Effector memory CD4-positive, alpha-beta T cell (primary cell): ENCODE measurements around the gene ATRIP.

Experiments used
- DNase-seq, 3 donors: peaks; one replicate each; pipeline ENCODE4 v3.0.0-alpha.2; 2020
- H3K27ac ChIP-seq: 2 replicates; pipeline ENCODE4 v1.7.0; 2013; ENCODE audit warnings: mild to moderate bottlenecking, low read length, moderate library complexity; ENCODE audit not compliant: insufficient read depth, poor library complexity, severe bottlenecking
- H3K27me3 ChIP-seq: replicated peaks from 2 replicates; pipeline ENCODE4 v1.7.0; 2013; ENCODE audit warnings: mild to moderate bottlenecking, low read length; ENCODE audit not compliant: insufficient read depth, control insufficient read depth, poor library complexity, severe bottlenecking
- H3K36me3 ChIP-seq: 2 replicates; pipeline ENCODE4 v1.7.0; 2013; ENCODE audit warnings: mild to moderate bottlenecking, low read length, moderate library complexity; ENCODE audit not compliant: control insufficient read depth, insufficient read depth
- H3K4me1 ChIP-seq: 2 replicates; pipeline ENCODE4 v1.7.0; 2013; ENCODE audit warnings: low read length, mild to moderate bottlenecking; ENCODE audit not compliant: control insufficient read depth, insufficient read depth, poor library complexity, severe bottlenecking
- H3K4me3 ChIP-seq: 2 replicates; pipeline ENCODE4 v1.7.0; 2013; ENCODE audit warnings: low read length, low read depth, mild to moderate bottlenecking; ENCODE audit not compliant: insufficient read depth, poor library complexity, severe bottlenecking
- H3K9me3 ChIP-seq: 2 replicates; pipeline ENCODE4 v1.7.0; 2013; ENCODE audit warnings: mild to moderate bottlenecking, low read length, moderate library complexity; ENCODE audit not compliant: control insufficient read depth

The ATRIP gene

GRCh38 chr3:48430708-48431101, 15.8 kb upstream of the ATRIP start:
- Histone ChIP-seq H3K27me3 (no peaks in the 10 kb centered on the region), H3K4me3 (no peak overlapping the region), H3K27ac (no peak overlapping the region), H3K36me3 (no peaks in the 10 kb centered on the region), H3K9me3 (no peaks in the 10 kb centered on the region), H3K4me1 (peaks cover 9% of the 10 kb centered on the region)
- no peak for DNase-seq

DNA sequence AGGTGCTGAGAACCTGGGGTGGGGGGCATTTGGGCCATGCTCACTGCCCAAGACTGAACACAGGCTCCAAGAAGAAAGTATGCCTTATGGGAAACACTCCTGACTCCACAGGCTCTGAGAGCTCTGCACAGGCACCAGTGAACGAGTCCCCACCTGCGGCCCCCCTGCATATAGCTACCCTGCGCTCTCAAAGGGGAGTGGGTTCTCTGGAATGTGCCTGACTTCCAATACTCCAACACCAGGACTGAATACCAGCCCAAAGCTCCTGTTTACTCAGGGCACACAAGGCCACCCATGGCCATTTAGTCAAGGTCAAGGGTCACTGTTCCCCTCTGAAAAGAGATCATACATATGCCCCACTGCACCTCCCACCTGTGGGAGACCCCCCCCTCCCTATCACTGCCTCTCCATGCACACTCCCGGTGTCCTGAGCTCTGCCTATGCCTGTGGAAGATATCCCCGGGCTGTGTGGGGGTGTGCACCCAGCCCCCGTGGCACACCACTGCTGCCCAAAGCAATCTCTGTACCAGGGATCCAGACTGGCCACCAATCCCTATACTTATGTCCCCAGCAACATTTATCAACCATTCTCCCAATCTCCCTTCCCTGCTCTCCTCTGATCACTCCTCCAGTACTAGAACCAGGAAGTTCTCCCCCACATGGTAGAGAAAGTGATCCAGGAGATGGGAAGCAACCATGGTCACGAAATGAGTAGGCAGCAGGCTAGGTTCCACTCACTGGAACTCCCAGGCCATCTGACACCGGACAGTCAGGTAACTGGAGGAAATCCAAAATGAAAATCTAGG, 15.1 kb upstream of the ATRIP start:
- no peak overlapping the region for H3K4me3 ChIP-seq
- no peaks in the 10 kb centered on the region for H3K9me3 ChIP-seq
- no peaks in the 10 kb centered on the region for H3K27me3 ChIP-seq
- peaks cover 9% of the 10 kb centered on the region for H3K4me1 ChIP-seq
- DNase-seq = no peak
- no peak overlapping the region for H3K27ac ChIP-seq
- H3K36me3 ChIP-seq = no peaks in the 10 kb centered on the region

GRCh38 chr3:48432411-48433371, 13.8 kb upstream of the ATRIP start:
- DNase-seq = no peak
- Histone ChIP-seq H3K4me1 (peaks cover 9% of the 10 kb centered on the region), H3K4me3 (no peak overlapping the region), H3K36me3 (no peaks in the 10 kb centered on the region), H3K9me3 (no peaks in the 10 kb centered on the region), H3K27ac (no peak overlapping the region), H3K27me3 (no peaks in the 10 kb centered on the region)

DNA sequence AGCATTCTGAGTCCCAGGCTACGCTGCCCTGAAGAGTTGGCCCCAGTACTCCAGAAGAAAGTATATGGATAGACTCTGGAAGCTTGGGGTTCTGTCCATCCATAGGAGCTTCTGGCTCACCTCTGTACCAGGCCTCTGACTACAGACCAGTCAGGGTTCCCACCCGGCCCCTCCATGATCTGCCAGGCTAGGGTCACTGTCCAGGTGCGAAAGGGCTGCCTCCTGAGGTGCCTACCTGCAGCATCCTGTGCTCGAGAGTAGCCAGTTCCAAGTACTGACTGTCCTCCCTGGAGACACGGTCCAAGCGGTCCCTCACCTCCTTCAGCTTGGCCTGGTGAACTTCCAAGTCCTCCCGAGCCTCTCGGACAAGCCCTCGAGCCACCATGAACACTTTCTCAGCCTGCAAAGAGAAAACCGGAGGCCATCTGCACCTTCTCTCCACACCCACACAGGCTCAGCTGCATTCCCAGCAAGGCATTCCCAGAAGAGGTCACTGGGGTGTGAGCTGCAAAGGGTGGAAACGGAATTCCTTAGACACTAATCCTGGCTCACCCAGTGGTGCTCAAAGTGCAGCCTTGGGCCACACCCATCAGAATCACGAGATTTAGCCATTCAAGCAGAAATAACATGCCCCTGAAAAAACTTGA, 12.9 kb upstream of the ATRIP start:
- DNase-seq = no peak
- no peaks in the 10 kb centered on the region for H3K9me3 ChIP-seq
- no peak overlapping the region for H3K27ac ChIP-seq
- no peaks in the 10 kb centered on the region for H3K27me3 ChIP-seq
- no peaks in the 10 kb centered on the region for H3K36me3 ChIP-seq
- peaks cover 5% of the 10 kb centered on the region for H3K4me1 ChIP-seq
- H3K4me3 ChIP-seq = no peak overlapping the region

- Histone ChIP-seq H3K4me1 (peaks cover 5% of the 10 kb centered on the region), H3K27me3 (no peaks in the 10 kb centered on the region), H3K36me3 (no peaks in the 10 kb centered on the region), H3K9me3 (no peaks in the 10 kb centered on the region), H3K27ac (no peak overlapping the region), H3K4me3 (no peak overlapping the region)
- peak in 1 of 3 donors; percentile 8 for DNase-seq
Observed at GRCh38 chr3:48434591-48435222, 11.8 kb upstream of the ATRIP start.

DNA sequence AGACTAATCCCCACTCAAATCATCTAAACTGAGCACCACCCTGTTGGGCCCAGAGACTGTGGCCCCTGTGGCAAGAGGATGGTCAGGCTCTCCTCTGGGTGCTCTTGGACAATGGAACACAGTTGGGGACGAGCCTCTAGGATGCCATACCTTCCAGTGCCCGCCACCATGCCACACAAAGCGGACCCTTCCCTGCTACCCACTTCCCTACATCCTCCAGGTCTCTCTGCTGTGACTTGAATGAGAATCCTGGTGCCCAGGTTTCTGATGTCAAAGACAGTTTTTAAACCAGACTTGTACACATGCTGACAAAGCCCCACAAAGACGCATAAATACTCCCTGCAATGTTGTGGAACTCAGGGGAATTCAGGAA, 11.3 kb upstream of the ATRIP start:
- no peak overlapping the region for H3K27ac ChIP-seq
- DNase-seq = no peak
- peaks cover 1% of the 10 kb centered on the region for H3K4me1 ChIP-seq
- no peaks in the 10 kb centered on the region for H3K36me3 ChIP-seq
- no peaks in the 10 kb centered on the region for H3K27me3 ChIP-seq
- no peak overlapping the region for H3K4me3 ChIP-seq
- no peaks in the 10 kb centered on the region for H3K9me3 ChIP-seq

- Histone ChIP-seq H3K27ac (no peak overlapping the region), H3K9me3 (no peaks in the 10 kb centered on the region), H3K4me3 (no peak overlapping the region), H3K36me3 (no peaks in the 10 kb centered on the region), H3K4me1 (no peaks in the 10 kb centered on the region), H3K27me3 (no peaks in the 10 kb centered on the region)
- peak; percentile 70 to 80 (median 71) for DNase-seq
Observed at GRCh38 chr3:48435774-48436476, 10.6 kb upstream of the ATRIP start.

DNA sequence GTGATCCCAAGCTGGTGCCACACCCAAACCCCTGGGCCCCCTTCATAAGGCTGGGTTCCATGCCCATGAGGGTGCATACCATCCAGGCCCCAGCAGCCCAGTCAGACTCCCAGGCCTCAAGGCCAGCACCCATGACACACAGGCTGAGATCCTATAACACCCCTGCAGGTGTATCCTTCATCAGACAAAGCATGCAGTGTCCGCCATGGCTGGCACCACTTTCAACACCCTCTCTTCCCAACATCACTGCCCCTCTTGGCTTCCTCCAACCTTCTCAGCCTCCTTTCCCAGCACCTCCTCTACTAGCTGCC, 10.1 kb upstream of the ATRIP start:
- no peak overlapping the region for H3K27ac ChIP-seq
- H3K27me3 ChIP-seq = no peaks in the 10 kb centered on the region
- H3K4me1 ChIP-seq = peaks cover 2% of the 10 kb centered on the region
- H3K4me3 ChIP-seq = no peak overlapping the region
- no peak for DNase-seq
- no peaks in the 10 kb centered on the region for H3K36me3 ChIP-seq
- no peaks in the 10 kb centered on the region for H3K9me3 ChIP-seq

- Histone ChIP-seq H3K4me1 (peaks cover 6% of the 10 kb centered on the region), H3K27ac (no peak overlapping the region), H3K27me3 (no peaks in the 10 kb centered on the region), H3K4me3 (no peak overlapping the region), H3K9me3 (no peaks in the 10 kb centered on the region), H3K36me3 (peaks cover 4% of the 10 kb centered on the region)
- no peak for DNase-seq
Observed at GRCh38 chr3:48436855-48437254, 9.7 kb upstream of the ATRIP start.
